ENCODE measurements around the gene KCNK10. TPM values are rescaled to one million over a fixed set of nuclear protein-coding genes. Genes with fewer than 3 reads are reported as not detected.

The KCNK10 gene, protein sequence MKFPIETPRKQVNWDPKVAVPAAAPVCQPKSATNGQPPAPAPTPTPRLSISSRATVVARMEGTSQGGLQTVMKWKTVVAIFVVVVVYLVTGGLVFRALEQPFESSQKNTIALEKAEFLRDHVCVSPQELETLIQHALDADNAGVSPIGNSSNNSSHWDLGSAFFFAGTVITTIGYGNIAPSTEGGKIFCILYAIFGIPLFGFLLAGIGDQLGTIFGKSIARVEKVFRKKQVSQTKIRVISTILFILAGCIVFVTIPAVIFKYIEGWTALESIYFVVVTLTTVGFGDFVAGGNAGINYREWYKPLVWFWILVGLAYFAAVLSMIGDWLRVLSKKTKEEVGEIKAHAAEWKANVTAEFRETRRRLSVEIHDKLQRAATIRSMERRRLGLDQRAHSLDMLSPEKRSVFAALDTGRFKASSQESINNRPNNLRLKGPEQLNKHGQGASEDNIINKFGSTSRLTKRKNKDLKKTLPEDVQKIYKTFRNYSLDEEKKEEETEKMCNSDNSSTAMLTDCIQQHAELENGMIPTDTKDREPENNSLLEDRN
- 8.5 and 11.5 TPM in 2 replicates for total RNA-seq
- long read RNA-seq, full-length matches to known transcripts, result 13 of 27 reads
- long read RNA-seq, partial matches to known transcripts, result 1 of 27 reads
- long read RNA-seq, other reads (novel, unspliced or antisense), result 13 of 27 reads

GRCh38 chr14:88323086-88323522 is at the start of gene KCNK10:
Gene KCNK10 (minus strand): TSS chr14:88323269. CDS start chr14:88322798, 471 bp downstream.
- Mint-ChIP-seq H3K36me3 (ENCODE audit: low read depth) (no peaks in the 10 kb centered on the region), H3K27ac (ENCODE audit: unreplicated experiment) (no peak within 1 kb of the TSS), H3K27me3 (ENCODE audit: low read depth) (peaks cover 44% of the 10 kb centered on the region), H3K9me3 (no peaks in the 10 kb centered on the region), H3K4me1 (peaks cover 30% of the 10 kb centered on the region), H3K4me3 (peak within 1 kb of the TSS; percentile 95)
- DNase-seq (ENCODE audit: low read depth, low spot score), result no peak
- TF ChIP-seq, protein P1, sequence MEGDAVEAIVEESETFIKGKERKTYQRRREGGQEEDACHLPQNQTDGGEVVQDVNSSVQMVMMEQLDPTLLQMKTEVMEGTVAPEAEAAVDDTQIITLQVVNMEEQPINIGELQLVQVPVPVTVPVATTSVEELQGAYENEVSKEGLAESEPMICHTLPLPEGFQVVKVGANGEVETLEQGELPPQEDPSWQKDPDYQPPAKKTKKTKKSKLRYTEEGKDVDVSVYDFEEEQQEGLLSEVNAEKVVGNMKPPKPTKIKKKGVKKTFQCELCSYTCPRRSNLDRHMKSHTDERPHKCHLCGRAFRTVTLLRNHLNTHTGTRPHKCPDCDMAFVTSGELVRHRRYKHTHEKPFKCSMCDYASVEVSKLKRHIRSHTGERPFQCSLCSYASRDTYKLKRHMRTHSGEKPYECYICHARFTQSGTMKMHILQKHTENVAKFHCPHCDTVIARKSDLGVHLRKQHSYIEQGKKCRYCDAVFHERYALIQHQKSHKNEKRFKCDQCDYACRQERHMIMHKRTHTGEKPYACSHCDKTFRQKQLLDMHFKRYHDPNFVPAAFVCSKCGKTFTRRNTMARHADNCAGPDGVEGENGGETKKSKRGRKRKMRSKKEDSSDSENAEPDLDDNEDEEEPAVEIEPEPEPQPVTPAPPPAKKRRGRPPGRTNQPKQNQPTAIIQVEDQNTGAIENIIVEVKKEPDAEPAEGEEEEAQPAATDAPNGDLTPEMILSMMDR (conservative IDR thresholded peaks at IDR 0.05), result no peak

- H3K4me3 Mint-ChIP-seq, result no peak overlapping the region
- no peak overlapping the region for H3K27ac Mint-ChIP-seq (ENCODE audit: unreplicated experiment)
- peaks cover 21% of the 10 kb centered on the region for H3K4me1 Mint-ChIP-seq
- H3K36me3 Mint-ChIP-seq (ENCODE audit: low read depth), result peaks cover 10% of the 10 kb centered on the region
- no peak for DNase-seq (ENCODE audit: low read depth, low spot score)
- H3K9me3 Mint-ChIP-seq, result peaks cover 5% of the 10 kb centered on the region
- peaks cover 2% of the 10 kb centered on the region for H3K27me3 Mint-ChIP-seq (ENCODE audit: low read depth)
- TF ChIP-seq, protein P1 (conservative IDR thresholded peaks at IDR 0.05), result no peak
Measured at GRCh38 chr14:88369496-88369895, 46.4 kb upstream of the KCNK10 start.

- peak overlapping the region; percentile 60 for H3K4me3 Mint-ChIP-seq
- no peaks in the 10 kb centered on the region for H3K36me3 Mint-ChIP-seq (ENCODE audit: low read depth)
- H3K9me3 Mint-ChIP-seq, result peaks cover 3% of the 10 kb centered on the region
- TF ChIP-seq, protein P1 (conservative IDR thresholded peaks at IDR 0.05), result no peak
- H3K27ac Mint-ChIP-seq (ENCODE audit: unreplicated experiment), result no peak overlapping the region
- H3K4me1 Mint-ChIP-seq, result peaks cover 44% of the 10 kb centered on the region
- DNase-seq (ENCODE audit: low read depth, low spot score), result no peak
- H3K27me3 Mint-ChIP-seq (ENCODE audit: low read depth), result no peaks in the 10 kb centered on the region
Measured at GRCh38 chr14:88364710-88365413, 41.8 kb upstream of the KCNK10 start.

DNA sequence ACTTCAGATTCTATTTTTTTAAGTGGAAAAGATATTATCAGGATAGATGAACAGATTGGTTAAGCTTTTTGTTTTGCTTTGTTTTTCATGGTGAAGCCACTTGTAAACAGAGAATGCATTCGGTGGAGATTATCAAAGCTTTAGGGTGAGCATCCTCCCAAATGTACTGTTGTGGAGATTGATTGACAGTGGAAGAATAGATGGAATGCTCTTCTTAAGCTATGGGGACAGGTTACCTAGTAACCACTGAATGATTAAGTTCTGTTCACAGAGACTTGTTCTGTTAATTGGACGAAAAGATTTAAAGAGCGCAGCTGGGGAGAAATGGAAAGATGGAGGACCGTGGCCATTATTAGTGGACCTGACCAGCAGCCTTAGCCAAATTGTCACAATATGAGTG is 40.6 kb upstream of the KCNK10 start:
- H3K36me3 Mint-ChIP-seq (ENCODE audit: low read depth), result no peaks in the 10 kb centered on the region
- peaks cover 44% of the 10 kb centered on the region for H3K4me1 Mint-ChIP-seq
- DNase-seq (ENCODE audit: low read depth, low spot score), result no peak
- H3K27ac Mint-ChIP-seq (ENCODE audit: unreplicated experiment), result peak overlapping the region; percentile 7
- TF ChIP-seq, protein P1 (conservative IDR thresholded peaks at IDR 0.05), result no peak
- H3K4me3 Mint-ChIP-seq, result peak overlapping the region; percentile 17
- no peaks in the 10 kb centered on the region for H3K27me3 Mint-ChIP-seq (ENCODE audit: low read depth)
- peaks cover 3% of the 10 kb centered on the region for H3K9me3 Mint-ChIP-seq

- peaks cover 28% of the 10 kb centered on the region for H3K4me1 Mint-ChIP-seq
- H3K9me3 Mint-ChIP-seq, result peaks cover 3% of the 10 kb centered on the region
- H3K4me3 Mint-ChIP-seq, result no peak overlapping the region
- DNase-seq (ENCODE audit: low read depth, low spot score), result no peak
- H3K36me3 Mint-ChIP-seq (ENCODE audit: low read depth), result no peaks in the 10 kb centered on the region
- TF ChIP-seq, protein P1 (conservative IDR thresholded peaks at IDR 0.05), result no peak
- no peaks in the 10 kb centered on the region for H3K27me3 Mint-ChIP-seq (ENCODE audit: low read depth)
- no peak overlapping the region for H3K27ac Mint-ChIP-seq (ENCODE audit: unreplicated experiment)
Measured at GRCh38 chr14:88359500-88359899, 36.4 kb upstream of the KCNK10 start.
